Activated naive CD8-positive, alpha-beta T cell treated with anti-CD3 and anti-CD28 coated beads, Interleukin-2, amount 50 U/mL, for 16 hours (primary cell): ENCODE measurements around the gene RAMACL.
"Not testable (repeated sequence)": the region's sequence is repeated elsewhere in the genome, so short reads cannot be mapped to it uniquely, and the experiment has no call there.

Experiments used
- DNase-seq: peaks from one replicate; pipeline ENCODE4 v3.0.0-alpha.2; 2020; ENCODE audit warnings: low read depth, low spot score

The RAMACL gene

DNA sequence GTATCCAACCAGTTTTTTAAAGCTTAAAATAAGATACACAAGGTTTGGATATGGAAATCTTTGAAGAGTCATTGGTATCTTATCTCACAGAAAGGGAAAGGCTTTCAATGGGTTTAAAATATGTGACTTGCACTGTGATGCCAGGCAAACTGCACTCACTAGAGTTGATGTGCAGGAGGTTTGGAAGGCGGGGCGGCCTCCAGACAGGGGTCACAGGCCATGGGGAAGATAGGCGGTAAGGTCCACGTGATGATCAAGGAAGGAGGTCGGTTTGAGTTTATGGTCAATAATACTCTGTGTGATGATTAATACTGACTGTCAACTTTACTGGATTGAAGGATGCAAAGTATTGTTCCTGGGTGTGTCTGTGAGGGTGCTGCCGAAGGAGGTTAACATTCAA is 9.5 kb upstream of the RAMACL start:
- DNase-seq = no peak

DNA sequence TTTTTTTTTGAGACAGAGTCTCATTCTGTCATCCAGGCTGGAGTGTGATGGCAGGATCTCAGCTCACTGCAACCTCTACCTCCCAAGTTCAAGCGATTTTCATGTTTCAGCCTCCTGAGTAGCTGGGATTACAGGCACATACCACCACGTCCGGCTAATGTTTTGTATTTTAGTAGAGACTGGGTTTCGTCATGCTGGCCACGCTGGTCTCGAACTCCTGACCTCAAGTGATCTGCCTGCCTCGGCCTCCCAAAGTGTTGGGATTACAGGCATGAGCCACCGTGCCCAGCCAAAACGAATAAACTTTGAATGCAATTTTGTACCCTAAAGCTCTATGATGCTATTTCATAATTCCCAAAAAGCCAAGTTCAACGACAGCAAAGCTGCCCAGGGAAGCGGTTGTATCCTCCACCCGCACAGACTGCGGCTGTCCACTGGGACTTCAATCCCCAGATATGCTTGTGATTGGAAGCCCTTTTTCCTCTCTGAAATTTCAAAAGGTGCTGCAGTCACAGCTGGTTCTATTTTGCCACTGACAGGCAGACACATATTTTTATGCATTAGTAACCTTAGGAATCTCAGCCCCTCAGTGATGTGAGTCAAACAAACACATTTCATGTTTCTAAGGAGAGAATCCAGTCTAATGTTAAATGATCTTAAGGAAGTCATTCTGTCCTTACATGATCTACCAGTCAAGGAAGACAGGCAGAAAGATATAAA is 8.7 kb upstream of the RAMACL start:
- no peak for DNase-seq

DNA sequence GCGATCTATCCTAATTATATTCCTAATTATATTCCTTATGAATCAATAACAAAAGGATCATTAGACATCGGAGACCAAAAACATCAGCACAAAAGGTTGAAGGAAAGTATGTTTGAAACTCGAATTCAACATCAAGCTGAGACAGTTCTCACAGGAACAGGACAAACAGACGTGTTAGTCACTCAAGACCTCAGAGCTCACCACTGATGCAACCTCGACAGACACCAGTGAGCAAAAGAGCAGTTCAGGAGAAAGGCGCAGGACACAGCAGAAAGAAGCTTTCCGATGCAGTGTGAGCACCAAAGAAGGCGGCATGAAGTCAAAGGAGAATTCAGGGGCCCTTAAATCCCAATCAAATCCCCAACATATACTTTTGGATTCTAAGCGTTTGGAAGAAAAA is 6.3 kb upstream of the RAMACL start:
- DNase-seq = no peak

GRCh38 chr6:166591961-166592520 is 5.6 kb upstream of the RAMACL start:
- DNase-seq = no peak

GRCh38 chr6:166591026-166591425 is 4.5 kb upstream of the RAMACL start:
- no peak for DNase-seq

DNA sequence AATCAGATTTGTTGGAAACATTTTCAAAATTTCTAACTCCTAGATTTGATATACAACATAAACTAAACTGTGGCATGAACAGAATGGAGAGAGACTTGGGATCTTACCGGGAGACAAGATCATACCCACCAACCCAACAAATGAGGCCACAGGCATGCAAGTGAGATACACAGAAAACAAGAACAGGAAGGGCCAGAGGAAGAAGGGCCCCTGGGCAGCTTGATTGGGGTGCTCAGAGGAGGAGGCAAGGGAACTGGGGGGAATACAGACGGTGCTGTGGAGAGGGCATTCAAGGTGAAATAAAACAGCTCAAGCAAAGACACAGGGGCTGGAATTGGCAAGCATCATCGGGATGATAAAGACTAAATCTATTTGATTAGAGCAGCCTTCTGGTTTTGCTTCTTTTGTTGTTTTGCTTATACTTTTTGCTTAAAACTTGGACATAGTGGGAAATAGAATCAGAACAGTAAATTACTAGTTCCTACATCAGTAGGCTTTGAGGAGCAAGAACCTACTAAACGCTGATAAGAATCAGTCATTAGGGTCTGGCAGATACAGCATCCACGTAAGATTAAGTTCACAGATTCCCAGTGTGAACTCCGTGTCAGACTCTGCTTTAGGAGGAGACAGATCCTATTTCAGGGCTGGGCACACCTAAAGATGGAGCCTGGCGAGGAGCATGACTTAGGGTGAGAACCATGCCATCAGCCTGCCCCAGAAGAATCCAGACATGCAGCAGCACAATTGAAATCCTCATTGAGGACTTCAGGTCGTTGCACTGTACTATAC is 3.5 kb upstream of the RAMACL start:
- DNase-seq = no peak

DNA sequence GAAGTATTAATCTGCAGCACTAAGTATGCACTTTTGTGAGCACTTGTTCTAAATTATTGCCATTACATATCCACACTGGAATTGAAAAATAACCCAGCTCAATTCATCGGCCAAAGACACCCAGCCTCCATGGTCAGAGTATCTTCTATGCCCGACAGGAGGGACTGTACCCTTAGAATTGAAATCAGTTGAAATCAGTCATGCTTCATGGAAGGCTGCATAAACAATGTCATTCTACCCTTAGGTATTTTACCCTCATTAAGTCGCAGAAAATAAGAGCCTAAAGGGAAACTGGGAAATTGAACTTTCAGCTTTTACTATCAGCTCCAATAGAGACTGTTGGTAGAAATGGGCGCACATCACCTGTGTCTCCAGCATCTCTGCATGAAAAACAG is 2.9 kb upstream of the RAMACL start:
- DNase-seq = no peak

DNA sequence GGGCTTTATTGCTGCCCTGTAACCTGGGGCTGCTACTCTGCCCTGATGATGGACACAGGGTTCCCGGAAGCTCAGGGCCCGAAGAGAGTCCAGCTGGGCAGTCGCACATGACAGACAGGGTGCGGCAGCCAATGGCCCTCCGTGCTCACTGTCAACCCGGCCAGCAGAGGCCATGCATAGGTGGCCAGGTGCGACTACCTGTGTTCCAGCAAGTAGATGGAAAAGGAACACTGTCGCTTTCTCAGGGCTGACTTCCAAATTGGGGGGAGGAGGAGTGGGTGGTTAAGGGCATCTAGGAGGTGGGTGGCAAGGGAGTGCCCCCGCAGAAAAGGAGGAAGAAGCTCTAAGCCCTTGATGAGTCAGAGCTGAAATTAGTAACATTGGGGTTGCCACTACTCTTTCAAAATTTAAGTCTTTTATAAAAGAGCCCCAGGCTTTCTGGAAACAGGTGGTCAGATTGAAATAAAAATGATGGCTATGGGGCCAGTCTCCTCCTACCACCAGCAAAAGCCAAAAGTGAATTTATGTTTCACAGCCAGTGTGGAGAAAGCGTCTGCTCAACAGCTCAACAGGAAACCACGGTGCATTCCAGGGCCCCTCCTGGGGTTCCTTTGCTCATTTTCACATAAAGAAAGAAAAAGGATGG is 2.3 kb upstream of the RAMACL start:
- DNase-seq = no peak

DNA sequence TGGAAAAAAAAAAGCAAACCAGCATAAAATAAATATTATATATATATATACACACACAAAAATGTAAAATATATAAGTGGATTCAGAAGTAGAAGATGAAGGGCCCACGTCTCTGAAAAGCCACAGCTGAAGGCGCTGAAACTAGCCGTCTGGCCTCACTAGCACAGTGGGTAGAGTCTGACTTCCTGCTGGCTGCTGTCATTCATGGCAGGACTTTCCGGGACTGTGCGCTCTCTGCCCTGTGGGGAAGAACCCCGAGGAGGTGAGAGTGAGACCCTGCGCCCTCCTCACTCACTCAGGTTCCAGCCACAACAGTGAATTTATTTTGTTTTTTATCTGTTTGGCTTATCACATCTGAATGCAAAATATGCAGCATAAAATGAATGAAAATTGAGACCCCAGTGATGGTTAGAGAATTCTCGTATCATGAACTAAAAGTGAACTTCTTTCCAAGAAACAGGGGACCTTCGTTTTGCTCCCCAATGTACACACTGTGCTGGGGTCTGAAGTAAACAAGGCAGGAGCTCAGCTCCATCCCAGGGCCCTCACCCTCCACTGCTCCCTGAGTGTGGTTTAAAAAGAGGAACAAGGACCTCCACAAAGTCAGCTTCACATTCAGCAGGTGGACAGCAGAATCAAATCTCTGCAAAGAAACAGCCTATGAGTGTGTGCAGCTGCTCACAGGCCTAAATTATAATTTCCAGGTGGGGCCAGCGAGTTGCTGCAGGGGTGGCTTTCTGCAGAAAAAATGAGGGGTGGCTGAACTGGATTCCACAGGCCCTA is 1.3 kb upstream of the RAMACL start:
- DNase-seq = no peak

GRCh38 chr6:166584853-166585429 is 1.5 kb downstream of the RAMACL start:
- no peak for DNase-seq

DNA sequence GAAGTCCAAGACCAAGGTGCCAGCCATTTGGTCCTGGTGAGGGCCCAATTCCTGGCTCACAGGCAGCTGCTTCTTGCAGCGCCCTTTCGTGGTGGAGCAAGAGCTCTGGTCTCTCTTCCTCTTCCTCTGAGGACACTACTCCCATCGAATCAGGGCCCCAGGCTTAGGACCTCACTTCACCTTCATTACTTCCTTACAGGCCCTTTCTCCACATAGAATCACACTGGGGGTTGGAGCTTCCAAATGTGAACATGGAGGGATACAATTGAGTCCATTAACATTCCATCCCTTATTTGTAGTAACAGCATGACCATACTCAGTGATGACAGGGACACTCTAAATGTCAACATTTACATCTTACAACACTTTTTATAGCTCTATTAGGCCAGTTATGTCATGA is 2.3 kb downstream of the RAMACL start:
- DNase-seq = no peak

- DNase-seq = no peak
These were observed 3.1 kb downstream of the RAMACL start for GRCh38 chr6:166583230-166583965.

GRCh38 chr6:166582258-166582657 is 4.2 kb downstream of the RAMACL start:
- DNase-seq = no peak

DNA sequence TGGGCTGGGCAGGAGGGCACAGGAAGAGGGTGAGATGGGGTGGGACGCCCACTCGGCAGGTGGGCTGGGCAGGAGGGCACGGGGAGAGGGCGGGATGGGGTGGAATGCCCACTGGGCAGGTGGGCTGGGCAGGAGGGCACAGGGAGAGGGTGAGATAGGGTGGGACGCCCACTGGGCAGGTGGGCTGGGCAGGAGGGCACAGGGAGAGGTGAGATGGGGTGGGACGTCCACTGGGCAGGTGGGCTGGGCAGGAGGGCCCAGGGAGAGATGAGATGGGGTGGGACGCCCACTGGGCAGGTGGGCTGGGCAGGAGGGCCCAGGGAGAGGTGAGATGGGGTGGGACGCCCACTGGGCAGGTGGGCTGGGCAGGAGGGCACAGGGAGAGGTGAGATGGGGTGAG is 4.7 kb downstream of the RAMACL start:
- DNase-seq = not testable (repeated sequence)

- no peak for DNase-seq
These were observed 5.4 kb downstream of the RAMACL start for GRCh38 chr6:166581091-166581511.

- DNase-seq = no peak
These were observed 6.1 kb downstream of the RAMACL start for GRCh38 chr6:166580076-166581050.

DNA sequence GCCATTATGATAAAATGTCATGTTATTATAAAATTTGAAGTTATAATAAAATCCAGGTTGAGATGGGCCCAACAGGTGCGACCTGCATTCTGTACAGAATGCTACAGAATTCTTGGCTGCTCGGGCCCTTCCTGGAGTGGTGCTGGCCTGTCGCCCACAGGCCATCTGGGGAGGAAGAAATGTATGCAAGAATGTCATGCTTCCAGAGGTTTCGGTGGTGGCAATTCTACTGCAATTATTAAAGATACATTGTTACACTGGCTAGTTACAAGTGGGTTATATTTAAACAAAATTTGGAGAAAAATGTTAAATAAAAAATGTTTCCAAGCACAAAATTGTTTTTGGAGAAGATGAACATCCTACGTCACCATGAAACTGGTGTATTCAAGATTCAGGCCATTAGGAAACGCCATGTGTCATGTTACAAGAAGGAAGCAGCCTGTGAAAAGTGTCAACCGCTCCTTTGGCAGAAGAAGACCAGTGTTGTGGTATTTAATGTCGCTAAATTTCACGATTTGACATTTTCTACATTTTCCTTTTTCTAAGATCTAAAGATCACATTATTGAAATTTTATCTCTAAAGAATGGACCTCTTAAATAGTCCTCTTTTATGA is 7.1 kb downstream of the RAMACL start:
- no peak for DNase-seq

- no peak for DNase-seq
These were observed 7.8 kb downstream of the RAMACL start for GRCh38 chr6:166578536-166579236.
